Fibroblast of lung (primary cell): ENCODE data around the gene TGM2. TPM values are rescaled to one million over a fixed set of nuclear protein-coding genes. Genes with fewer than 3 reads are reported as not detected.
A peak's percentile ranks its signal among the peaks of the same experiment; 100 is the strongest.

Experiments
- DNase-seq, 2 donors: peaks; one replicate each; pipeline versions ENCODE4 v3.0.0 to v3.0.0-alpha.2; 2010; ENCODE audit warnings: low read depth in 2 of 2
- H2AFZ ChIP-seq: 2 replicates; pipeline ENCODE4 v1.5.1; 2012; ENCODE audit warnings: low read length, control low read depth, inconsistent platforms
- H3K27ac ChIP-seq: 2 replicates; pipeline ENCODE4 v1.5.1; 2011; ENCODE audit warnings: low read length, control low read depth; ENCODE audit not compliant: insufficient read depth
- H3K27me3 ChIP-seq: 2 replicates; pipeline ENCODE4 v1.5.1; 2011; ENCODE audit warnings: mild to moderate bottlenecking, low read length; ENCODE audit not compliant: control insufficient read depth, insufficient read depth
- H3K36me3 ChIP-seq: 2 replicates; pipeline ENCODE4 v1.5.1; 2011; ENCODE audit warnings: low read length; ENCODE audit not compliant: control insufficient read depth, insufficient read depth
- H3K4me1 ChIP-seq: 2 replicates; pipeline ENCODE4 v1.5.1; 2011; ENCODE audit warnings: low read length; ENCODE audit not compliant: control insufficient read depth, insufficient read depth; ENCODE audit errors: extremely low read depth
- H3K4me2 ChIP-seq: 2 replicates; pipeline ENCODE4 v1.5.1; 2011; ENCODE audit warnings: low read length, control low read depth; ENCODE audit not compliant: insufficient read depth; ENCODE audit errors: extremely low read depth
- H3K4me3 ChIP-seq, 4 experiments: fragments of 200-600 bp in 1 of 4; sonication (generic) in 1 of 4; replicated peaks in 1 of 4; 2 replicates each; pipeline ENCODE4 v1.5.1; 2011 to 2016; ENCODE audit warnings: low read length in 4 of 4, low read depth in 3 of 4, mild to moderate bottlenecking in 3 of 4, control low read depth in 2 of 4, inconsistent platforms in 1 of 4, mixed read lengths in 1 of 4; ENCODE audit not compliant: insufficient read depth in 1 of 4; ENCODE audit errors: control extremely low read depth in 1 of 4
- H3K79me2 ChIP-seq: 2 replicates; pipeline ENCODE4 v1.5.1; 2012; ENCODE audit warnings: mild to moderate bottlenecking, low read length, inconsistent platforms; ENCODE audit not compliant: control insufficient read depth, insufficient read depth
- H3K9ac ChIP-seq: 2 replicates; pipeline ENCODE4 v1.5.1; 2011; ENCODE audit warnings: mild to moderate bottlenecking, low read length, control low read depth; ENCODE audit not compliant: insufficient read depth
- H3K9me3 ChIP-seq: 2 replicates; pipeline ENCODE4 v1.5.1; 2012; ENCODE audit warnings: low read depth, low read length; ENCODE audit not compliant: control insufficient read depth, insufficient read depth
- H4K20me1 ChIP-seq: 2 replicates; pipeline ENCODE4 v1.5.1; 2011; ENCODE audit warnings: low read length; ENCODE audit not compliant: control insufficient read depth, insufficient read depth; ENCODE audit errors: extremely low read depth
- CTCF ChIP-seq, 2 donors: IDR thresholded peaks in 1 of 2; conservative IDR thresholded peaks in 1 of 2; 1 replicate in 1 of 2; 2 replicates in 1 of 2; pipeline ENCODE4 v1.5.1; 2011 to 2012; ENCODE audit warnings: low read length in 2 of 2, control low read depth in 1 of 2, inconsistent platforms in 1 of 2, low read depth in 1 of 2, mild to moderate bottlenecking in 1 of 2
- EZH2 ChIP-seq: IDR thresholded peaks from 2 replicates; pipeline ENCODE4 v1.5.1; 2012; ENCODE audit warnings: low read length, control low read depth, mild to moderate bottlenecking; ENCODE audit errors: missing control alignments
- polyA plus RNA-seq, 2 donors: library from polyadenylated mRNA; depleted of rRNA in 1 of 2; stranded (reverse) in 1 of 2; unstranded in 1 of 2; fragments of >200 nt; gene quantifications; 2 replicates each; pipeline ENCODE4 v1.2.1, GENCODE V29; 2011 to 2012; ENCODE audit warnings: missing spikeins in 1 of 2
- total RNA-seq: library from RNA; depleted of rRNA; stranded (reverse); fragments of >200 nt; gene quantifications from 2 replicates; pipeline ENCODE4 v1.2.1, GENCODE V29; 2014

The TGM2 gene
- total and polyA plus RNA-seq, 2 donors (not counting 1 experiment from before 2014, with no cell fraction given), result 103 to 238 TPM

- Histone ChIP-seq H3K27me3 (no peaks in the 10 kb centered on the region), H3K79me2 (no peaks in the 10 kb centered on the region), H3K9me3 (no peaks in the 10 kb centered on the region), H2AFZ (no peak overlapping the region), H4K20me1 (no peaks in the 10 kb centered on the region), H3K4me3 (no peak overlapping the region), H3K9ac (peak overlapping the region; percentile 34), H3K27ac (peak overlapping the region; percentile 66), H3K4me2 (peak overlapping the region; percentile 38), H3K4me1 (peaks cover 19% of the 10 kb centered on the region), H3K36me3 (peaks cover 2% of the 10 kb centered on the region)
- peak; percentile 86 to 89 for DNase-seq
- TF ChIP-seq EZH2 (no peak), CTCF (conservative IDR thresholded peaks at IDR 0.05 in 1 of 2, IDR thresholded peaks at IDR 0.05 in 1 of 2; ENCODE audit: low read depth in 1 of 2, low read length in 2 of 2) (no peak)
These were observed 80.6 kb downstream of the TGM2 start for GRCh38 chr20:38084425-38084951.

GRCh38 chr20:38083338-38084048, 81.6 kb downstream of the TGM2 start:
- Histone ChIP-seq H3K79me2 (no peaks in the 10 kb centered on the region), H3K27me3 (no peaks in the 10 kb centered on the region), H3K27ac (peak overlapping the region; percentile 66), H3K9me3 (no peaks in the 10 kb centered on the region), H3K4me3 (no peak overlapping the region), H3K36me3 (no peaks in the 10 kb centered on the region), H2AFZ (no peak overlapping the region), H3K4me1 (peaks cover 19% of the 10 kb centered on the region), H3K9ac (peak overlapping the region; percentile 47), H4K20me1 (no peaks in the 10 kb centered on the region), H3K4me2 (no peak overlapping the region)
- TF ChIP-seq EZH2 (no peak), CTCF (conservative IDR thresholded peaks at IDR 0.05 in 1 of 2, IDR thresholded peaks at IDR 0.05 in 1 of 2; ENCODE audit: low read depth in 1 of 2, low read length in 2 of 2) (no peak)
- DNase-seq, result peak in 1 of 2 donors; percentile 51

GRCh38 chr20:38082894-38083293, 82.2 kb downstream of the TGM2 start:
- Histone ChIP-seq H3K9ac (no peak overlapping the region), H3K36me3 (no peaks in the 10 kb centered on the region), H3K4me3 (no peak overlapping the region), H3K79me2 (no peaks in the 10 kb centered on the region), H3K27ac (peak overlapping the region; percentile 66), H2AFZ (no peak overlapping the region), H3K9me3 (no peaks in the 10 kb centered on the region), H3K4me1 (peaks cover 19% of the 10 kb centered on the region), H4K20me1 (no peaks in the 10 kb centered on the region), H3K4me2 (no peak overlapping the region), H3K27me3 (no peaks in the 10 kb centered on the region)
- no peak for TF ChIP-seq EZH2
- TF ChIP-seq CTCF (conservative IDR thresholded peaks at IDR 0.05 in 1 of 2, IDR thresholded peaks at IDR 0.05 in 1 of 2; ENCODE audit: low read depth in 1 of 2, low read length in 2 of 2), result no peak
- DNase-seq, result no peak
